IPS-NIHi7 (cell line): Measurements from ENCODE around the gene GRAMD2A.

ENCODE experiments used
- DNase-seq: peaks from one replicate; pipeline ENCODE4 v3.0.0; 2012; ENCODE audit warnings: mixed read lengths; ENCODE audit errors: extremely low spot score

Gene GRAMD2A

DNA sequence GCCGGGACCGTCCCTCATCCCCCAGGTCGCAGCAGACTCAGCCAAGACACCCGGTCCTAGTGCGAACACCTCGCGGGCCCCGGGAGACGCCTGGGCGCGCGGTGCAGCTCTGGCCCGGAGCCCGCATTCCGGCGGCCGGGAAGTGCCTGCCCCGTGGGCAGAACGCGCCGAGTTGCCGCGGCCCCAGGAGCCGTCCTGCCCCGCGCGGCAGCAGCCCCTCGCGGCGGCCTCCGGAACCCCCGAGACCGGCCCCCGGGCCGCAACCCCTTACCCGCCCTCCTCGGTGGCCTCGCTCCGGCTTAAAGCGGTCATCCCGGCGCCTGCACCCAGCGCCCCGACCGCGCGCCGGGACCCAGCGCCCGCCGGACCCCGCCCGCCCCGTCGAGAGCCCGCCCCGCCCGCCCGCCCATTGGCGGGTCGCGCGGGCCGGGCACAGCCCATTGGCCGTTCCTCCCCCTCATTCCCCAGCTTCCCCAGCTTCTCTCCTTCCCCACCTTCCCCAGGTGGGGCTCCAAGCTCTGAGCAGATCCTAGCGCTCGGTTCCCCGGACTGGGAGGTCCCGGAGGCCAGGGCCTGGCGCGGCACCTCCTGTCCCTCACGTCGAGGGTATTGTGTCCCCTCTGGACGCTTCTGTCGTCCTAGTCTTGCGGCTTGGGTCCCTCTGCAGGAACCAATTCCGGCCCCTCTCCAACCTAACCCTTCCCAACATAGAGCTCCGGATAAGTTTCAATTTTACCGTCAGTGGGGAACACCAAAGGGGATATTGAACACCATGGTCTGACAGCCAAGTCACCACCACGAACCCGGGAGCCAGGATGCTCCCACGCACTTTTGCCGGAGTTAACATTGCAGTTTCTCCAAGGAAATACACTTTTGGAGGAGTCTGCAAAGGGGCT lies at the start of gene GRAMD2A:
TSS of gene GRAMD2A (minus strand) at position 328 of the 896 bp plus-strand sequence.
- peak; percentile 95 for DNase-seq

DNA sequence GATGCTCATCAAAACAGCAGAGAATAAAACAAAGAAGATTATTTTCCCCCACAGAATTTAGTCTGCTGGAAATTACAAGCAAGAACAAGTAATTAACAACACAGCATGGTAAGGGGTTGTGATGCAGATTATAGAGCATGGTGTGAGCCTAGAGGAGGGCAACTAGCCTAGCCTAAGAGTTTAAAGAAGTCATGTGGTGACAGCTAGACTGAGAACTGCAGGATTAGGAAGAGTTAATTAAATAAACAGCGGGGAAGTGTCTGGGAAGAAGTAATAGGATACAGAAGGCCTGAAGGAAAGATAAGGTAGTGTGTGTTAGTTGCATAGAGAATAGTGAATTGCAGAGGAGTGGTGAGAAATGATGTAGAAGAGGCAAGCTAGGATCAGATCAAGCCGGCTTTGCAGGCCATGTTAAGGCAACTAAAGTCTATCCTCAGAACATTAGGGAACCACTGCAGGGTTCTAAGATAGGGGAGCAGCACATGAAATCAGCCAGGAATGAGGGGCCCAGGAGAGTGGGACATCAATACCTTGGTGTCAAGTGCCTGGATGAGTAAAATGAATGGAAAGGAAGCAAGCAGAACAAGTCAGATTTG lies 45.3 kb upstream of the GRAMD2A start:
- peak; percentile 52 for DNase-seq

DNA sequence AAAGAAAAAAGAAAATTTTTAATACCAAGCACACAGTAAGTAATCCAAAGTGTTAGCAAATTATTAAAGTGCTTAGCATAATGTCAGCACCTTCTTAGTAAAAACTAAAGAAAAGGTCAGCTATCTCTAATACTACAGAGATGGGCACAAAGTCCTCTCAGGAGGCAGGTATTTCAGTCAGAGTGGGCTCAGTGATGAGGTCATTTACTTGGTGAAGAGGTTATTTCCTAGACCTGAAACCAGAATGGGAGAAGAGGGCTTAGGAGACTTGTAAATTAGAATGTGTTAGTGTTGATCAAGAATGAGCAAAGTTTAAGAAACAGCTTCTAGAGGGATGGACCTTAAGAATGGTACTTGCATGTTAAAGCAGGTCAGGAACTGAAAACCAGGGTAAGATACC lies 42.1 kb upstream of the GRAMD2A start:
- no peak for DNase-seq

DNA sequence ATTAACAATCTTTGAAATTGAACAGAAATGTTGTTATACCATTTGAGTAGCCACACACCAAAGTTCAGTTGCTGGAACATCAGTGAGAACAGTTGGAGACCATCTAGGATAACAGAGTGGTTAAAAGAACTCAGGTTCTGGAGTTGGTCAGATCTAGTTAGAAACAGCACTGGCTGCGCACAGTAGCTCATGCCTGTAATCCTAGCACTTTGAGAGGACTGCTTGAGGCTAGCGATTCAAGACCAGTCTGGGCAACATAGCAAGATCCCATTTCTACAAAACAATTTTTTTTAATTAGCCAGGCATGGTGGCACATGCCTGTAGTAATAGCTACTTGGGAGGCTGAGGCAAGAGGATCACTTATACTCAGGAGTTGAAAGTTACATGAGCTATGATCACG lies 41.0 kb upstream of the GRAMD2A start:
- DNase-seq = no peak

DNA sequence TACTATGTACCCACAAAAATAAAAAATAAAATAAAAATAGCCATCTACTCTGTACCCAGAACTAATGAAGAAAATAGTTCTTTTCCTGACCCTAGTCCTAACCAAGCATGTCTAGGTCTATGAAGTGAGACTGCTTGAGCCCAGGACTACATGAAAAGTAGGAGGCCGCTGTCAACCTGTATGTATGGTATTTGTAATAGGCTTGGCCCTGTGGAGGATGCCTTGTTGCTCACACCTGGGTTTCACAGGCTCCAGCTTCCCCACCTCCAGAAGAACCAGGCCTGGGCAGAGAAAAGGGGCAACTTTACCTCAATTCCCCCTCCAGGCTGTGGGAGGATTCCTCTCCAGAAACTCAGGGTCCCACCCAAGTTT lies 40.3 kb upstream of the GRAMD2A start:
- DNase-seq = no peak

DNA sequence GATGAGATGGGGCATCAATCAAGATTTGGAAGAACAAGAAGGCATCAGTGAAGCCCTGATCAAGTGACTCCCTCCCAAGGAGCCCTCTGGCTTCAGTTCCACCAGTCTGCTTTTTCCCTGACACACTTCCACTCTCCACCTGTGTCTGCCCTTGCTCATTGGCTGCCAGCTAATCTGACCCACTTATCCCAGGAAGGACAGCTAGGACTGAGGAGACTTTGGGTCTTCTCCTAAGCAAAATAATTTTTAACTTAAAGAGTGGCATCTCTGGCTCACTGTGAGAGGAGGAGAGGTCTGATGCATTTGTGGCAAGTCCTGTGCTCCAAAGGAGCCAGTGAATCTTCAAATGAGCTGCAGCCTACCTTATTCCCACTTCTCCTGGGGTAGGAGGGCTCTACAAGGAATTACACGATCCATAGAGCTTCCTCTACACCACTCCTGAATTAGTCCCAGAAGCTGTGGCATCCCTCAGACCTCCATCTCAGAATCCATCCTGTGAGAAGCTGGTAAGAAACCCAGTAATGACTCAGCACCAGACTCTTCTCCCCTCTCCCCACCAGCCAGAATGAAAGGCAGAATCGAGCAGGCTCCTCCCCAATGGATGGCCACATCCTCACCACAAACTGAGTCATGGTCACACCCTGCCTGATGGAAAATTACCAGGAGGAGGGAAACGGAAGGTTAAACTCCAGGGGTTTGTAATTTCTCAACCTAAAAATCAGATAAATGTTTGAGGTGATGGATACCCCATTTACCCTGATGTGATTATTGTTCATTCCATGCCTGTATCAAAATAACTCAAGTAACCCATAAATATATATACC lies 39.7 kb upstream of the GRAMD2A start:
- peak; percentile 74 for DNase-seq

DNA sequence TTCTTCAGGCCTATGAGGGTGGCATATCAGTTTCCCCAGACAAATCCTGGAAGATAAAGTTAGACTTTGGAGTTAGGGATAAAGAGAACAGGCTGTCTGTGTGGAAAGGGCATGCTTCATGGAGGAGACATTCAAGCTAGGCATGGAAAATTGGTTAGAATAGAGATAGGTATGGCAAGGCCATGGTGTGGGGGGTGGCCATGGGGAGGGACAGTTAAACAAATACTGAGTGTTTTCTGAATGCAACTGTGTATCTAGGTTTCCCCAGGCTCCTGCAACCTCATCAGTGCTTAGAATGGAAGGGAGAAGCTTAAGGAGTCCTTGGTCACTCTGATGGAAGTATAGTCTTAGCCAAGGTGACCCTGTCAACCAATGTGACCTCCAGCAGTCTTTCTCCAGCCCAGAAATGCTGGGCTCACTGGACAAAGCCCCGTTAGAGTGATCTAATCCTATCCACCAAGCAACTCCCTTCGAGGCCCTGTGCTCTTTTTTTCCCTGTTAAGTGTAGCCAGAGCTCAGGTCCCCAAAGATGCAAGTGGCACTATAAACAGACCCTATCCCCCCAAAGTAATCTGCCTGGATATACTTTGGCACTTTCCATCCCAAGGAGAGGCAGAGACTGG lies 38.9 kb upstream of the GRAMD2A start:
- DNase-seq = no peak

DNA sequence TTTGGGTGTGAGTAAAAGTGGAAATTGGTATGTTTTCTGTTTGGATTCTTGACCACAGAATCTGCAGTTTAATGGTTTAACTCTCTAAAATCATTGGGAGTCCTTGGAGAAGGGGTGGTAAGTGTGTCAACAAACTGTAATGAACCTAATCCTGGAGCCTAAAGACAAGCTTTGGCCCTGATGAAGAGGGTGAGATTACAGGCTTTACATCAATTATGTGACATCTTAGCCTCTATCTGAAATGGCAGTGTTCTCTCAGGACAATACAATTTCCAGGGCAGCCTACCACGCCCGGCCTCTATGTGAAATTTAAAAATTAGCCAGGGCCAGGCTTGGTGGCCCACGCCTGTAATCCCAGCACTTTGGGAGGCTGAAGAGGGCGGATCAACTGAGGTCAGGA lies 37.7 kb upstream of the GRAMD2A start:
- no peak for DNase-seq

DNA sequence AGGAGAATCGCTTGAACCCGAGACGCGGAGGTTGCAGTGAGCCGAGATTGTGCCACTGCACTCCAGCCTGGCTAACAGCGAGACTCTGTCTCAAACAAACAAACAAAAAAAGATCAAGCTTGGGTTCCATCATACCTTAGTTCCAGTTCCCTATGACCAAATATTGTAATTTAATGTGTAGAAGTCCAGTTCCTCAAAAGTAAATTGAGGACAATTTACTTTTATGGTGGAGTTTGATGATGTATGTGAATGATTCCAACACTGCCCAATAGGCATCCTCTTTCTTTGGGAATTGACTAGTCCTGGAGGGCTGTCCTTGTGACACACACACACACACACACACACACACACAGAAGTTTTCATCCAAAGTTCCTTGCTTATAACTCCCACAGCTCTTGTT lies 36.2 kb upstream of the GRAMD2A start:
- no peak for DNase-seq

DNA sequence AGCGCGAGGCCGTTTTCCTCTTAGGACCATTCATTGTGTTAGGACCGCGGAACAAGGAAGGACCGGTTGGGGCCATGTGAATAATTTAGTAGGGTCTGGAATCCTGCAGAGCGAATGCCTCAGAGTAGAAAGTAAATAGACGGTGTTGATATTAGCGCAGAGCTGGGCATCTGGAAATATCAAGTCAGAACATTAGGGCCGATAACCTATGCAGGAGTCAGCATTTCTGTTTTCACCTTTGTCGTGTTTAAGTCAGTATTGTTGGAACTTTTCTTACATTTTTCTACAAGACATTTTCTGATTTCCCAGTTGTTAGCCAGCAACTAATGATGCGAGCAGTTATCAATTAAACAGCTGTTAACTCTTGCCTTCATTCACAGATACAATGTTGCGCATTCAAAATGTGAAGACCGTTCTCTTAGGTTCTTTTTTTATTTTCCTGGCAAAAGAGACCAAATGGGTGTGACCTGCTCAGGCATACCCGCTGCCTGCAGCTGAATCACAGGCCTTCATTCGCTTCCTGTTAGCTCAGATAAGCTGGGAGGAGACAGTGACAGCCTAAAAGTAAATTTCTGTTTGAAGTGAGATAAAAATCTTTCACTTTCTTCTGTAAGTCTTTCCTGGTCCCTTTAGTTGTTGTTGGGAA lies 34.4 kb upstream of the GRAMD2A start:
- DNase-seq = no peak

DNA sequence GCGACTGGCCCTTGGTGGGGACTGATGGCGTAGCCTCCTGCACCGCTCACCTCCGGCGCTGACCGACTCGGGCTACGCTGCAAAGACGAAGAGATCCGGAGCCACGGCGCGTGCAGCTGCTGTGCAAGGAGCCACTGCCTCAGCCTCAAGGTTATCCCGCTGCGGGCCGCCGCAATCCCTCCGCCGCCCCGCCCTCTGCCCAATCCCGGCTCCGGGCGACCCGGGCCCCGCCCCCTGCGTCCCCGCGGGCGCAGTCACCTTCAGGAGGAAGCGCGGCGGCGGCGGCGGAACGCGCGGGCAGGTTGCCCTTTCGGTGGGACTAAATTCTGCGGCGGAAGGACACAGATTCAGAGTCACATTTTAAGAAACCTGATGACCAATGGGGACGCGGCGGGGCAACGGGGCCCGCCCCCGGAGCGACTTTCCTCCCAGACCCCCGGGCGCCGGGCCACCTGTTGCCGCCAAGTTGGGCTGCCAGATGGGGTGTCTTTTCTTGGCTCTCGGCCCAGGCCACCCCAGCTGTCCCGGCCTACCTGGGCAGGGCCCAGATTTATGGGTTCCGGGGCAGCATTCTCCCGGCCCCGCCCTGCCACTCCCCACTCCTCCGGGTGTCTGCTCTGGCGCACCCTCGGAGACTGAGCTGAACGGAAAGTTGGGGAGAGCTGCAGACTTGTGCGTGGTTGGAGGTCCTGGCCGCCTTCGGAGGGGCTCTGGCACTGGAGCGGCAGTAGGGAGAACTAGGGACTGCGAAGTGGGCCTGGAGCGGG lies 33.7 kb upstream of the GRAMD2A start, which contains the start of gene PKM:
TSS of gene PKM (minus strand) at position 125 of the 767 bp plus-strand sequence. CDS start 12,093 bp downstream, outside the sequence.
- peak; percentile 92 for DNase-seq

DNA sequence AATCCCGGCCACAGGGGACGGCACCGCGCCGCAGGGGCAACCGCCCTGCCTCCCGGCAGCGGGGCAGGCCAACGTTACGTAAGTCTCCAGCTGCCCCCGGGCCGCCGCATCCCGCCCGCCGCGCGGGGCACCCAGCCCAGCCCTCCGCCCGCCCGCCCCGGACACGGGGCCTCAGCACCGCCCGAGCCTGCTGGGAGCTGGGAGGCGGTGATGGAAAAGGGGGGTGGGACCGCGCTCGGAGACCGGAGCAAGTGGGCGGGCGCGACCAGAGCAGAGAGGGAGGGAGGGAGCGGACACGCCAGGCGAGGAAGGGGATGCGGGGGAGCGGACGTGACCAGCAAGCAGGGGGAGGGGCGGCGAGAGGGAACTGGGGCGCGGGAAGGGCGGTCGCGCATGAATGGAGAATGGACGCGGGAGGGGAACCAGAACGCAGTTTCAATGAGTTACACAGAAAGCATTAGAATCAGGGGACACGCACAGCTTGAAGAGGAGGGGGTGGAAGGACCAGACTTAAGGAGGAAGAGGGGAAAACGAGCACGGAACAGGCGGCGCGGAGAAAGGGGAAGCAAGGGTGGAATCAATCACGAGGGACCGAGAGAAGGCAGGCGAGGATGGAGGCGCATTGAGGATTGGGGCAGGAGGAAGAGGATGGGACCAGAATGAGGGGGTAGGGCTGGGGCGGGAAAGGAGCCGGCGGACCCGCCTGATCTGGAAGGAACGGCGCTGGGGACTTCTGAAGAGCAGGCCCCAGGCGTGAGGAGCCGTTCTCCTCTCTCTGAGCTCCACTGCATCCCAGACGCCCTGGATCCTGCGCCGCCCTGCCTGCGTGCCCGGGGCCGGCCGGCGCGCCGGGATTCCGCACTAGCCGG lies 32.8 kb upstream of the GRAMD2A start:
- DNase-seq = peak; percentile 81

DNA sequence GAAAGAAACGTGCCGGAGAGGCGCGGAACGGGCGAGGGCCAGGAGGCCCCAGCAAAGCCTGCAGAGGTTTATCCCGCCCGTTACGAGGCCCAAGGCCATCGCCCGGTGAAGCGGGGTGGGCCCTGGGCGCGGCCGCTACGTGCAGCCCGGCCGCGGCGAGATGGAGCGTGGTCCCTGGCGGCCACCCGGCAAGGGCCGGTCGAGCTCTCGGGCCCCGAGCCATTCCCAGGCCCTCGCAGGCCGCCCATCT lies 32.3 kb upstream of the GRAMD2A start:
- DNase-seq = no peak

DNA sequence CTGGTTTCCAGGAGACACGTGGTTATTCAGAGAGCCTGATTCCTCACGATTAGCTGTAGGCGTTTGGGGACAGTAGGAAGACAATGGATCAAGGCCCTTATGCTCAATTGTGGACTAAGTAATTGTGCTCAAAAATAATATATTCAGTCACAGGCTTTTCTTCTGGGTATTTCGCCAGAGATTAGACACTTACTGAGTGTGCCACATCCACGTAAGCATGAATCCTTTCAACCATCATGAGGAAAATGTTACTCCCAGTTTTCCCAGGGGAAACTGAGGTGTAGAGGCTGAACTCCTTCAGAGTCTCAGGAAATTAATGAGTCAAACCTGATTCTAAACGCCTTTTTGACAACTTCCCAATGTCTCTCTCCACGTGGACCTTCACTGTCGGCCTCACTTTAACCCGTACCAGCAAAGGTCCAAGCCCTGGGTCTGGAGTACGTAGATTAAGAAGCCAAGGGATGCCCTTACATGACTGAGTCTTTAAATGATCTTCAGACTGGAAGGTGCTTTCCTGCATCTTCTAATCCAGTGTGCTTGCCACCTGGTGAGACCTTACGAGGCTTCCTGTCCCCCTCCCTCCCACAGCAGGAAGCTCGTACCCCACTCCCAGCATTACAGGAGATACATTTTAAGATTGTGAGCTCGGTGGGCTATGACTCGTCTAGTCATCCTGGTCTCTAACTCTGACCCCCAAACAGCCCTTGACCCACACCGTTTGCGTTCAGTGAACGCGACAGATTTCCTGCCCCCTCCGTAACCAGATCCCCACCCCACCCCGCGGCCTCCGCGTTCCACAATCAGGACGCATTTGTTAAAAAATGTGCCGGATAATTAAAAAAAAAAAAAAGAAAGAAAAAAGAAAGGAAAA lies 31.7 kb upstream of the GRAMD2A start:
- no peak for DNase-seq

DNA sequence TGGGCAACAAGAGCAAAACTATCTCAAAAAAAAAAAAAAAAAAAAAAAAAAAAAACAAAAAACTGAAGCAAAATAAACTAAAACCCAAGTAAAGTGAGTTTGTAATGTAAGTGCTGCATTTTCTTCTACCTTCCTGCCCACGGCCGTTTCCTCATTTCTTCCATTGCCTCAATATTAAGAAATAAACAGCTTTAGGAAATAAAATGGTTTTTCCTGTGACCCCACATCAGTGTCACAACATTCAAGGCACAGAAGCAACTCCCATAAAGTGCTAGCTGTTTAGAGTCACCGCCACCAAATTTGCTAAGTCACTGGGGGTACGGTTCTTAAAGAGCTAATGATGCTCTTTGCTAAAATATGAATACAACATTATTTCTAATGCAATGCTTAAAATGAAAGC lies 30.1 kb upstream of the GRAMD2A start:
- no peak for DNase-seq

DNA sequence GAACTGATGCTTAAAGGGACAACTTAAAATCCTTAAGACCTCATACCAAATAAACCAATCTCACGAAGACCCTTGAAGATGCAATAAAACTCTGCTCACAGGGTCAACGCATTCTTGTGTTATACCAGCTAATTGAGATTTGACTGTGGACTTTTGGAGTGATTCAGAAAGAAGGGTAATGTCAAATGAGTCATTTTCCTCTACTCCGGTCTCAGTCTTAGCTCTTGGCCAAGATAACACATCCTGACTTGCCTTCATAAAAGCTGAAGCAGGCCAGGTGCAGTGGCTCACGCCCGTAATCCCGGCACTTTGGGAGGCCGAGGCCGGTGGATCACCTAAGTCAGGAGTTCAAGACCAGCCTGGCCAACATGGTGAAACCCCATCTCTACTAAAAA lies 29.6 kb upstream of the GRAMD2A start:
- no peak for DNase-seq

DNA sequence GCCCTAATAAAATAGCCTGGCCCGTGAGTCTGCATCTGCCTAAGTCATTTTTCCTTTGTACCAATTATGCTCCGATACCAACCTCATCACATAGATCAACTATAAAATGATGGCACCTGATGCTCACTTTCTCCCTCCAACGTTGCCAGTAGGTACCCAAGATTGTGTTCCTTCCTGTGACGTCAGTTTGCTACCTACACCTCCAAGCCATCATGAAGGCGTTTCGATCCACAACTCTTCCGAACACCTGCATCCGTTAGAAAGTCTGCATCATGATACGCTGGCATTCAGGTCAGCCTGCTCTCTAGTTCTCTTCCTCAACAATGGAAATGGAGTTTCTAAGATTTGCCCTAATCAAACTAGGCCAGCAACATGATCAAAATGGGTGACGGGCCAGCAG lies 25.7 kb upstream of the GRAMD2A start:
- DNase-seq = no peak

DNA sequence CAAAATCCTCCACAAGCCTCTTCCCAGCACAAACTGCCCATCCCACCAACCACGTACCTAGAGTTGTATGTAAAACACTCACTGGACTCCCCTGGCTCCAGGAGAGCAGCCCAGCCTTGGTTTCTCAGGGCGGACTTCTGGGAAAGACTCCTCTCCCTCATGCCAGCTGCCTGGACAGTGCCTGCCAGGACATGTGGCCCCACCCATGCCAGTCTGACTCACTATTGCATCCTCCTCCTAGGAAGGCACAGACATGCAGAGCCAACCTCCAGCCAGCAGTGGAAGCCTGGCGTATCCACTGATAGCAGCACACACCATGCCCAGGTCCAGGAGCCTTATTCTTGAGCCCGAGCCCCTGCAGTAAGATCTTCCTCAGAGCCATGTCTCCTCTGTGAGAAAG lies 24.8 kb upstream of the GRAMD2A start:
- no peak for DNase-seq

DNA sequence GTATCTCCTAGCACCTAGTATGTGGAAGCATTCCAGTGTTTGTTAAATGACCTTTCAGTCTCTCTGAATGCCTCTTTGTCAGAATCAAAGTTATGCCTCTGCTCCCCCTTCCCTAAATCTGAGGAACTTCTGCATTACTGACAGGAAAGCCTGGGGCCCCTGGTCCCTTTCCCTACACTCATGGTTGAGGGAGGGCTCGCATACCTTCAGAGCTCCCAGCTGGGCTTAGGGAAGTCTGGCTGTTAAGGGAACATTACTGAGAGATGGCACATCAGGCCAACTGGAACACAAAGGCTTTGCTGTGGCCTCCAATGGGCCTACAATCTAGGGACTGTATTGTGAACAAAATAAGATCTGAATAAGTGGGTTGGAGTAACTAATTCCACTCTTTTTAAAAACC lies 23.1 kb upstream of the GRAMD2A start:
- DNase-seq = no peak
